ENCODE measurements around the gene FGF7. TPM values are rescaled to one million over a fixed set of nuclear protein-coding genes. Genes with fewer than 3 reads are reported as not detected.
"Not testable (repeated sequence)": the region's sequence is repeated elsewhere in the genome, so short reads cannot be mapped to it uniquely, and the experiment has no call there.

FGF7 gene
- polyA plus RNA-seq, 1 donor = 24.1 TPM

DNA sequence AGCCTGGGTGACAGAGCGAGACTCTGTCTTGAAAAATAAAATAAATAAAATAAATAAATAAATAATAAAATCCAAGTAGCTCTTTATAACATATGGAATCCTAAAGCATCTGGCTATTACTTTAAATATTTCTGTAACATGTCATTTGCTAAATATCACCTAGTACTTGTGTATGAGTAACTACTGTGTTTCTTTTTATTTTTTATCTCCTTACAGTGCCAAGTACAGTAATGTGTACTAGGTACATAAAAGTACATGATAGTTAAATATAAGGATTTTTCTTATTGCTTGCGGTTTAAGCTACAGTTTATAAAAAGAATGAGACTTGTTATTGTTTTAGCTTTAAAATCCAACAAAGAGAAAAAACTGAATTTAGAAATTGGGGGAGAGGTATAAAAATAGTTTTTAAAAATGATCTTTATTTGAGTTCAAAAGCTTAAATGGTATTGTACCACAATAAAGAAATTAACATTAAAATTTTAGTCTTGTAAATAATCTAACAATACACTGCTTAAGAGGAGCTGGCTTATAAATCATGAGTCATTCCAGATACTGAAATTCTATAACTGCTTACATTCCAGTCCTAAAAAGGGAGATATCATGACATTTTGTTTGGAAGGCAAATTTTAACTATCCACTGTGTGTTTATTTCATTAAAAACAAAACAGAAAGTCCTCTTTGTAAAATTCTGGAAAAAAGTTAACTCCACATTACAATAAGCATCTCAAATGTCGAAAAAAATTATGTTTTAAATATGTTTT, 73.1 kb downstream of the FGF7 start:
- DNase-seq = no peak

DNA sequence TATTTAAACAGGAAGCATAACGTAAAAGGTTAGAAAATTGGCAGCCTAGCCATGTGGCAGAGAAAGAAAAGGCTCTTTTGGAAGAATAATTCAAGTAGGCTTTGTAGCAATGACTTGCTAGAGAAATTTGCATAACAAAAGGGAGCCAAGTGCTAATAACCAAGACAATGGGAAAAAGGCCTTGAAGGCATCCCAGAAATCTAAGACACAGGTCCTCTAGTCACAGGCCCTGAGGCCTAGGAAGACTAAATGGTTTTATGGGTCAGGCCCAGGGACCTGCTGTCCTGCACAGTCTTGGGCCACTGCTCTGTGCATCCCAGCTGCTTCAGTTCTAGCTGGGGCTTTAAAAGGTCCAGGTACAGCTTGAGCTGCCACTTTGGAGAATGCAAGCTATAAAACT, 78.5 kb downstream of the FGF7 start:
- DNase-seq = no peak

DNA sequence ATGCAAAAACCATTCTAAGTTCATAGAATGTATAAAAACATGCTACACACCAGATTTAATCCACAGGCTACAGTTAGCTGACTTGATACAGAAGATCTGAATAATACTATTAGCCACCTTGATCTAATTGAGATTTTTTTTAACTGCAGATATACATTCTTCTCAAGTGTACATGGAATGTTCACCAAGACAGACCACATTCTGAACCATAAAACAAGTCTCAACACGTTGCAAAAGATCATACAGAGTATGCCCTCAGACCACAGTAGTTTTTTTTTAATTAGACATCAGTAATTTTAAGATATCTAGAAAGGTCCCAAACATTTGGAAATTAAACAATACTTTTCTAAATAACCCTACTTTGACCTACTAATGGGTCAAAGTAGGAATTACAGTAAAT, 83.3 kb downstream of the FGF7 start:
- DNase-seq = no peak

DNA sequence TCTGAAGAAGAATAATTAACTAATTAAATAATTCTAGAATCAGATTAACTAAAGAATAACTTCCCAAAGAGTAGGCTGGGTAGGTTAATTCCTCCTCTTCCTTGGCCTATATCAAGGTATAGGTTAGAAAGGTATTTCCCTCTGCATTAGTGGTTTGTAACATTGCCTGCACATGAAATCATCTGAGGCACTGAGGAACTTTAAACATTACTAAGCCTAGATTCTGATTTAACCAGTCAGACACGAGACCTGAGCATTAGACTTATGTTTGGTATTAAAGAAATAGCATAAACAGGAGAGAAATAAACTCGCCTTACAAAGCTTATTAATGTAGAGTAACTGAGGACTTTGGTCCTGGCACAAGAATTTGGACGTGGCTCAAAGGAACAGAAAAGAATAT, 84.2 kb downstream of the FGF7 start:
- no peak for DNase-seq

DNA sequence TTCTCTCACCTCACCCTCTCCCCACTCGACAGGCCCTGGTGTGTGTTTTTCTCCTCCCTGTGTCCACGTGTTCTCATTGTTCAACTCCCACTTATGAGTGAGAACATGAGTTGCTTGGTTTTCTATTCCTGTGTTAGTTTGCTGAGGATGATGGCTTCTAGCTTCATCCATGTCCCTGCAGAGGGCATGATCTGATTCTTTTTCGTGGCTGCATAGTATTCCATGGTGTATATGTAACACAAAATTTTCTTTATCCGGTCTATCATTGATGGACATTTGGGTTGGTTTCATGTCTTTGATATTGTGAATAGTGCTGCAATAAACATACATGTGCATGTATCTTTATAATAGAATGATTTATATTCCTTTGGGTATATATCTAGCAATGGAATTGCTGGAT, 89.7 kb downstream of the FGF7 start:
- DNase-seq = not testable (repeated sequence)

DNA sequence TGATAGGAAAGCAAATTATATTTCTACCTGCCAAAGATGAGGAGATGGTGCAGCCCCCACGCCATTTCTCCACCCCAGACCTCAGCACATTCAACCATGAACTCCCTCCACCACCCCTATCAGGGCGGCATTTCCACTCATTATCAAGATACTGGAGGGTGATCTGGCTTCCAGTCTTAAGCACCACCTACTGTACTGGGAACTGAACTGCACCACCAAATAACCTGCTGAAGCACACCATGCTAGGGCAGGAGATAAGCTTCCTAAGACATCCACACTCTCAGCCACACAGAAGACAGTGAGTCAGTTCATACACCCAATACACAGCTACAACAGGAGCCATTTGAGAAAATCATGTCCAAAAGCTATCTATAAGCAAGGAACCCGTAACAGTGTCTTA, 98.8 kb downstream of the FGF7 start:
- no peak for DNase-seq

DNA sequence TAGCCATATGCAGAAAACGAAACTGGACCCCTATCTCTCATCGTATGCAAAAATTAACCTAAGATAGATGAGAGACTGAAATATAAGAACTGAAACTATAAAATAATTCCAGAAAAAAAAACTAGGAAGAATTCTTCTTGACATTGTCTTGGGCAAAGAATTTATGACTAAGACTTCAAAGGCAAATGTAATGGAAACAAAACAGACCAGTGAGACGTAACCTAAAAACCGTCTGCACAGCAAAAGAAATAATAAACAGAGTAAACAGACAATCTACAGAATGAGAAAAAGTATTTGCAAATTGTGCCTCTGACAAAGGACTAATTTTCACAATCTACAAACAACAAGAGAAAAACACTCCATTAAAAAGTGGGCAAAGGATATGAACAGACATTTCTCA, 105.2 kb downstream of the FGF7 start:
- no peak for DNase-seq

DNA sequence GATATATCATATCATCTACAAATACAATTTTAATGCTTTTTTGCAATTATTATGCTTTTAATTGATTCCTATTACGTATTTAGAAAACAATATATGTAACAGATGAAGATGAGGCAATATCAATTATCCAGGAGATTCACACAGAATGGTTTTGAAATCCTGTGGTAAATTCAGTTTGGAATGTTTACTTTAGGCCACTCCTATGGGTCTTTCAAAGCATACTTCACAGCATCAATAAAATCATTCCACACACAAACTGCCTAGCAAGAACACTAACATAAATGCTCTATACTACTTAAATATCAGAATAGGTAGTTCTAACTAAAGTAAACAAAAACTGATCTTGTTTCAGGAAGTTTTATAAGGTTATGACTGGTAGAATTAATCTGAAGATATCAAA, 107.0 kb downstream of the FGF7 start:
- DNase-seq = no peak

Other genes starting within 250 kb of the FGF7 start
- 7.6 TPM for gene FAM227B, start 197.6 kb downstream of the FGF7 start, polyA plus RNA-seq (ENCODE audit: insufficient read length)
- gene DTWD1, start 197.8 kb downstream of the FGF7 start, polyA plus RNA-seq (ENCODE audit: insufficient read length) = 23.7 TPM